ENCODE results near the gene KRT8. TPM values are rescaled to one million over a fixed set of nuclear protein-coding genes. Genes with fewer than 3 reads are reported as not detected.

Gene KRT8
- total and polyA plus RNA-seq, 2 donors (not counting 1 experiment from before 2014, with no cell fraction given), result 0.24 to 0.94 TPM

DNA sequence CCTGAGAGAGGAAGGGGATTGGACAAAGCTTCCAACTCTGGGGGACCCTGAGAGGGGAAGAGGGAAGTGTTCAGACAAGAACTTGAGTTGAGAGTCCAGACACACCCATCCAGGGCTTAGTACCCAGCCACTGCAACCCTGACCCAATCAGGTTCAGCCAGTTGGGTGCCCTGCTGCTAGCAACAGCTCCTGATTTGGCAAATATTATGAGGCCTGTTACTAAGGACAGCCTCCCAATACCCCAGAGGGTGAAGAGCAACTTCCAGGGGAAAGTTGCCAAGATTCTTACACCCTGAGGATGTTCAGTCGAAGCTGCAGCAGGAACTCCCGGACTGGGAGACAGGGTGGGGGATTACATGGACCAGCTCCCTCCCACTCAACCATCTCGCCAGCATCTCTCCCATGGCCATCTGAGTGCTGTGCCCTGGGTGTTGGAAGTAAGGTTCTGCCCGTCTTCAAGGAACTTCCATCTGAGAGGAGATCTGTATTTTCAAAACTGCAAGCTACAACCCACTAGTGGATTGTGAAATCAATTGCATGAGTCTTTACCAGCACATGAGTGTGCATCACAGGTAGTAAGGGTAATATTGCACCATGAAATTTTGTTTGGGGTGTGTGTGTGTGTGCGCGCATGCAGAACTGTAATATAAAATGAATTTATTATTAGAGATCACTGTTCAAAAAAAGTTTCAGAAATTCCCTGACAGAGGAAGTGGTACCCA is 44.6 kb downstream of the KRT8 start:
- ChIA-PET POLR2A (no interaction called here), CTCF (interaction anchor here (1.1 kb wide), 1 partner anchor 121 kb away, joined by 3 read pairs; no protein-coding TSS in a partner anchor)
- H3K4me3 ChIP-seq (ENCODE audit: control extremely low read depth in 1 of 5, extremely low read depth in 1 of 5, insufficient read depth in 1 of 5, low read depth in 2 of 5, low read length in 4 of 5), result no peak overlapping the region
- 92% methylated on average over 2 of the region's 6 CpGs for WGBS (ENCODE audit: insufficient coverage)
- H3K27me3 ChIP-seq (replicated peaks in 1 of 4; ENCODE audit: control extremely low read depth in 1 of 4, control insufficient read depth in 3 of 4, insufficient read depth in 4 of 4, low read length in 3 of 4), result peaks cover 0 to 2% (median 0%) of the 10 kb centered on the region in 4 experiments
- H3K4me1 ChIP-seq (ENCODE audit: control insufficient read depth in 2 of 2, insufficient read depth in 2 of 2, low read length in 2 of 2), result no peaks in the 10 kb centered on the region
- intact Hi-C loops (cut with micrococcal nuclease), result no loop called here
- H3K9ac ChIP-seq (ENCODE audit: low read length), result no peak overlapping the region
- no peak overlapping the region for H3K4me2 ChIP-seq (replicated peaks; ENCODE audit: low read depth, low read length, poor library complexity, severe bottlenecking)
- Mint-ChIP-seq H3K27me3 (peaks cover 18% of the 10 kb centered on the region), H3K27ac (no peak overlapping the region), H3K4me1 (no peaks in the 10 kb centered on the region), H3K9me3 (ENCODE audit: insufficient read depth) (no peaks in the 10 kb centered on the region), H3K4me3 (no peak overlapping the region)
- H3K36me3 ChIP-seq (replicated peaks in 1 of 2; ENCODE audit: control extremely low read depth in 1 of 2, control insufficient read depth in 1 of 2, extremely low read depth in 1 of 2, insufficient read depth in 2 of 2, low read length in 1 of 2), result no peaks in the 10 kb centered on the region
- no peaks in the 10 kb centered on the region for H3K79me2 ChIP-seq (ENCODE audit: control insufficient read depth, insufficient read depth, low read length)
- H2AFZ ChIP-seq (ENCODE audit: insufficient read depth, low read depth, low read length, poor library complexity, severe bottlenecking), result no peak overlapping the region
- H4K20me1 ChIP-seq (ENCODE audit: control insufficient read depth, insufficient read depth, low read length, poor library complexity, severe bottlenecking), result no peaks in the 10 kb centered on the region
- DNase-seq, result no peak
- no peaks in the 10 kb centered on the region for H3K9me3 ChIP-seq (ENCODE audit: control extremely low read depth in 1 of 3, control insufficient read depth in 2 of 3, insufficient read depth in 1 of 3, low read length in 2 of 3)
- no peak for ATAC-seq (ENCODE audit: low read depth)
- TF ChIP-seq, protein P1, sequence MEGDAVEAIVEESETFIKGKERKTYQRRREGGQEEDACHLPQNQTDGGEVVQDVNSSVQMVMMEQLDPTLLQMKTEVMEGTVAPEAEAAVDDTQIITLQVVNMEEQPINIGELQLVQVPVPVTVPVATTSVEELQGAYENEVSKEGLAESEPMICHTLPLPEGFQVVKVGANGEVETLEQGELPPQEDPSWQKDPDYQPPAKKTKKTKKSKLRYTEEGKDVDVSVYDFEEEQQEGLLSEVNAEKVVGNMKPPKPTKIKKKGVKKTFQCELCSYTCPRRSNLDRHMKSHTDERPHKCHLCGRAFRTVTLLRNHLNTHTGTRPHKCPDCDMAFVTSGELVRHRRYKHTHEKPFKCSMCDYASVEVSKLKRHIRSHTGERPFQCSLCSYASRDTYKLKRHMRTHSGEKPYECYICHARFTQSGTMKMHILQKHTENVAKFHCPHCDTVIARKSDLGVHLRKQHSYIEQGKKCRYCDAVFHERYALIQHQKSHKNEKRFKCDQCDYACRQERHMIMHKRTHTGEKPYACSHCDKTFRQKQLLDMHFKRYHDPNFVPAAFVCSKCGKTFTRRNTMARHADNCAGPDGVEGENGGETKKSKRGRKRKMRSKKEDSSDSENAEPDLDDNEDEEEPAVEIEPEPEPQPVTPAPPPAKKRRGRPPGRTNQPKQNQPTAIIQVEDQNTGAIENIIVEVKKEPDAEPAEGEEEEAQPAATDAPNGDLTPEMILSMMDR (IDR thresholded peaks at IDR 0.05), result no peak
- no peak for TF ChIP-seq EZH2 (IDR thresholded peaks at IDR 0.05; ENCODE audit: borderline replicate concordance, insufficient read depth, low read depth, low read length, poor library complexity, severe bottlenecking)
- no peak overlapping the region for H3K27ac ChIP-seq (ENCODE audit: low read length in 2 of 2)

DNA sequence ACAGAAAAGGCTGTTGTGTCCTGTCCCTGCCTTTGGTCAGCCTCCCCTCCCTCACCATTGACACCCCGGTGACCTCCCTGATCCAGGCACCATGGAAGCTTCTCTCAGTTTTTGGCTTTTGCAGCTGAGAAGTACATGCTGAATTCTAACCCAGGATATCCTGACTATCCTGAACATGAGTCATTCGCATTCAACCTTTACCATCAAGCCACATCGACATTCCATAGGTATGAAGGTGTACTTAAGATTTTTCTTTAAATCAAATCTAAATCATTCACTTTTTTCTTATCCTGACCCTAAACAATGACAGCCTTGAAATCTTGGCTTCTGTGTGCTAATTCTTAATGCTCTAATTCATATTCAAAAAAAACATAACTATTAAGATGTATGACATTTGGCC is 47.4 kb downstream of the KRT8 start:
- H3K27me3 ChIP-seq (replicated peaks in 1 of 4; ENCODE audit: control extremely low read depth in 1 of 4, control insufficient read depth in 3 of 4, insufficient read depth in 4 of 4, low read length in 3 of 4), result peaks cover 0 to 2% (median 0%) of the 10 kb centered on the region in 4 experiments
- ATAC-seq (ENCODE audit: low read depth), result no peak
- Mint-ChIP-seq H3K27me3 (peaks cover 28% of the 10 kb centered on the region), H3K4me3 (no peak overlapping the region), H3K27ac (no peak overlapping the region), H3K9me3 (ENCODE audit: insufficient read depth) (no peaks in the 10 kb centered on the region), H3K4me1 (no peaks in the 10 kb centered on the region)
- TF ChIP-seq, protein P1 (IDR thresholded peaks at IDR 0.05), result no peak
- TF ChIP-seq EZH2 (IDR thresholded peaks at IDR 0.05; ENCODE audit: borderline replicate concordance, insufficient read depth, low read depth, low read length, poor library complexity, severe bottlenecking), result no peak
- intact Hi-C loops (cut with micrococcal nuclease), result no loop called here
- no peak overlapping the region for H3K27ac ChIP-seq (ENCODE audit: low read length in 2 of 2)
- no peaks in the 10 kb centered on the region for H3K9me3 ChIP-seq (ENCODE audit: control extremely low read depth in 1 of 3, control insufficient read depth in 2 of 3, insufficient read depth in 1 of 3, low read length in 2 of 3)
- H3K79me2 ChIP-seq (ENCODE audit: control insufficient read depth, insufficient read depth, low read length), result no peaks in the 10 kb centered on the region
- no peak overlapping the region for H2AFZ ChIP-seq (ENCODE audit: insufficient read depth, low read depth, low read length, poor library complexity, severe bottlenecking)
- ChIA-PET CTCF (no interaction called here), POLR2A (no interaction called here)
- no peaks in the 10 kb centered on the region for H3K4me1 ChIP-seq (ENCODE audit: control insufficient read depth in 2 of 2, insufficient read depth in 2 of 2, low read length in 2 of 2)
- H3K9ac ChIP-seq (ENCODE audit: low read length), result no peak overlapping the region
- H3K4me3 ChIP-seq (ENCODE audit: control extremely low read depth in 1 of 5, extremely low read depth in 1 of 5, insufficient read depth in 1 of 5, low read depth in 2 of 5, low read length in 4 of 5), result no peak overlapping the region
- H4K20me1 ChIP-seq (ENCODE audit: control insufficient read depth, insufficient read depth, low read length, poor library complexity, severe bottlenecking), result no peaks in the 10 kb centered on the region
- no peak for DNase-seq
- H3K36me3 ChIP-seq (replicated peaks in 1 of 2; ENCODE audit: control extremely low read depth in 1 of 2, control insufficient read depth in 1 of 2, extremely low read depth in 1 of 2, insufficient read depth in 2 of 2, low read length in 1 of 2), result no peaks in the 10 kb centered on the region
- WGBS (ENCODE audit: insufficient coverage), result 100% methylated on average over 1 of the region's 3 CpGs
- no peak overlapping the region for H3K4me2 ChIP-seq (replicated peaks; ENCODE audit: low read depth, low read length, poor library complexity, severe bottlenecking)
